ENCODE results near the gene PCDH7. TPM values are rescaled to one million over a fixed set of nuclear protein-coding genes. Genes with fewer than 3 reads are reported as not detected.
A peak's percentile ranks its signal among the peaks of the same experiment; 100 is the strongest.

Gene PCDH7
- total RNA-seq, 1 experiment from 2014 or later, result 65.9 TPM

GRCh38 chr4:30763321-30763727 lies 43.2 kb downstream of the PCDH7 start:
- DNase-seq (ENCODE audit: low read depth, low spot score) (no peak), ATAC-seq (peak; percentile 34)
- ChIA-PET POLR2A (interaction anchor here (0.6 to 3.2 kb wide), 18 partner anchors 9 to 257 kb away, joined by 3 to 23 read pairs (median 3); no protein-coding TSS in a partner anchor), RAD21 (ENCODE audit: low non-redundant PET in 1 of 2, low total read pairs in 2 of 2, uncharacterized antibody in 2 of 2, unreplicated experiment in 2 of 2) (no interaction called here), CTCF (no interaction called here)
- Histone ChIP-seq H3K9ac (ENCODE audit: low read length) (peak overlapping the region; percentile 72), H3K4me1 (ENCODE audit: control insufficient read depth in 1 of 2, insufficient read depth in 2 of 2, low read length in 2 of 2) (peaks cover 66 to 97% of the 10 kb centered on the region in 2 experiments), H3K27me3 (ENCODE audit: insufficient read depth, low read length) (no peaks in the 10 kb centered on the region), H3K9me2 (ENCODE audit: insufficient read depth) (no peaks in the 10 kb centered on the region), H3K4me3 (replicated peaks in 1 of 2; ENCODE audit: low read depth in 1 of 2, low read length in 2 of 2) (no peak overlapping the region), H3K9me3 (ENCODE audit: control insufficient read depth in 1 of 2, insufficient read depth in 1 of 2, low read depth in 1 of 2, low read length in 2 of 2) (no peaks in the 10 kb centered on the region), H3K27ac (ENCODE audit: low read depth, low read length) (peak overlapping the region; percentile 100), H2AFZ (ENCODE audit: low read depth, low read length, poor library complexity, severe bottlenecking) (no peak overlapping the region), H4K20me1 (ENCODE audit: insufficient read depth) (no peaks in the 10 kb centered on the region), H3K36me3 (ENCODE audit: control insufficient read depth in 1 of 2, insufficient read depth in 2 of 2, low read length in 2 of 2) (no peaks in the 10 kb centered on the region), H3K79me2 (ENCODE audit: insufficient read depth, low read length) (peaks cover 41% of the 10 kb centered on the region), H3K4me2 (ENCODE audit: low read length) (peak overlapping the region; percentile 57)
- intact Hi-C loops (cut with micrococcal nuclease), result no loop called here
- BruUV-seq (replicated peaks), result no TSS peak
- TF ChIP-seq CEBPB (IDR thresholded peaks at IDR 0.05; ENCODE audit: low read depth) (peak; percentile 83), MAX (IDR thresholded peaks at IDR 0.05) (no peak), ATF3 (IDR thresholded peaks at IDR 0.05) (no peak), SIN3A (IDR thresholded peaks at IDR 0.05; ENCODE audit: low read depth) (no peak), SP1 (IDR thresholded peaks at IDR 0.05; ENCODE audit: low read depth) (peak; percentile 73), CTCF (IDR thresholded peaks at IDR 0.05 in 2 of 3, conservative IDR thresholded peaks at IDR 0.05 in 1 of 3; ENCODE audit: borderline replicate concordance in 1 of 3, insufficient read depth in 1 of 3, low read depth in 2 of 3, low read length in 2 of 3) (no peak), ZBTB33 (IDR thresholded peaks at IDR 0.05; ENCODE audit: extremely low read depth, insufficient replicate concordance, low read length) (no peak), ZNF274 (IDR thresholded peaks at IDR 0.05; ENCODE audit: low read depth, low read length) (no peak), POLR2AphosphoS5 (IDR thresholded peaks at IDR 0.05; ENCODE audit: low read depth, low read length) (no peak; the same call in 1 of the 2 replicates), REST (IDR thresholded peaks at IDR 0.05; ENCODE audit: low read depth) (no peak), SRF (IDR thresholded peaks at IDR 0.05; ENCODE audit: low read depth) (no peak; the same call in 1 of the 2 replicates), RAD21 (IDR thresholded peaks at IDR 0.05; ENCODE audit: low read depth) (peak; percentile 13; the same call in 1 of the 2 replicates), YY1 (IDR thresholded peaks at IDR 0.05; ENCODE audit: extremely low read depth, insufficient replicate concordance, low read depth, low read length) (no peak), EZH2 (IDR thresholded peaks at IDR 0.05) (no peak), TCF7L2 (IDR thresholded peaks at IDR 0.05; ENCODE audit: borderline replicate concordance, extremely low read depth, insufficient read depth, insufficient read length) (peak; percentile 34), FOSL1 (IDR thresholded peaks at IDR 0.05; ENCODE audit: low read depth) (peak; percentile 64), POLR2A (IDR thresholded peaks at IDR 0.05; ENCODE audit: borderline replicate concordance, extremely low read depth, insufficient read depth, insufficient read length) (no peak), ELF1 (IDR thresholded peaks at IDR 0.05; ENCODE audit: borderline replicate concordance, low read depth) (no peak), EZH2phosphoT487 (IDR thresholded peaks at IDR 0.05; ENCODE audit: borderline replicate concordance) (no peak), CBX3 (IDR thresholded peaks at IDR 0.05; ENCODE audit: low read depth) (0 out of 2 replicates have a peak, but pooled peaks have one; percentile 22), EGR1 (IDR thresholded peaks at IDR 0.05; ENCODE audit: low read depth) (no peak)

All from HCT116 (cell line).